Measurements from ENCODE around the gene MDFI.

The MDFI gene, protein sequence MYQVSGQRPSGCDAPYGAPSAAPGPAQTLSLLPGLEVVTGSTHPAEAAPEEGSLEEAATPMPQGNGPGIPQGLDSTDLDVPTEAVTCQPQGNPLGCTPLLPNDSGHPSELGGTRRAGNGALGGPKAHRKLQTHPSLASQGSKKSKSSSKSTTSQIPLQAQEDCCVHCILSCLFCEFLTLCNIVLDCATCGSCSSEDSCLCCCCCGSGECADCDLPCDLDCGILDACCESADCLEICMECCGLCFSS

GRCh38 chr6:41638002-41638934, at the start of gene MDFI:
TSS of gene MDFI (plus strand) at chr6:41638468. CDS start at chr6:41638750, 282 bp downstream.
- no peak for DNase-seq

DNA sequence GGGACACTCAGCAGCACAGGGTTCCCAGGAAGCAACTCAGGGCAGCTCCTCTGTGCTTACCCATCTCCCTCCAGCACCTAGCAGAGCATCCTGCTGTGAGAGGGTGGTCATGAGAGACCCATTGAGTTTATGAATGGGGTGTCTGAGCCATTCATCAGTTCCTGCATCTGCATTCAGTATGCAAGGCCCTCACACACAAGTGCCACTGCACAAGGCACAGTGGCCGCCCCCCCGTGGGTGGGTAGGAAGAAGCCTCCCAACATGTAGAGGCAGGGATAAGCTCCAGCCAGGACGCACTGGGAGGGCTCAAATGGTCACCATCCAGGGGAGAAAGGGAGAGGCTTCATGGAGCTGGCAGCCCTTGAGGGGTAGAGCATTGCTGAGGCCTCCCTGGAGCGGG, 49.0 kb upstream of the MDFI start:
- DNase-seq: no peak

GRCh38 chr6:41589636-41590622, 48.3 kb upstream of the MDFI start:
- DNase-seq: no peak

GRCh38 chr6:41591122-41591521, 47.1 kb upstream of the MDFI start:
- no peak for DNase-seq

- DNase-seq: peak; percentile 71
Observed at GRCh38 chr6:41591859-41592502, 46.3 kb upstream of the MDFI start.

DNA sequence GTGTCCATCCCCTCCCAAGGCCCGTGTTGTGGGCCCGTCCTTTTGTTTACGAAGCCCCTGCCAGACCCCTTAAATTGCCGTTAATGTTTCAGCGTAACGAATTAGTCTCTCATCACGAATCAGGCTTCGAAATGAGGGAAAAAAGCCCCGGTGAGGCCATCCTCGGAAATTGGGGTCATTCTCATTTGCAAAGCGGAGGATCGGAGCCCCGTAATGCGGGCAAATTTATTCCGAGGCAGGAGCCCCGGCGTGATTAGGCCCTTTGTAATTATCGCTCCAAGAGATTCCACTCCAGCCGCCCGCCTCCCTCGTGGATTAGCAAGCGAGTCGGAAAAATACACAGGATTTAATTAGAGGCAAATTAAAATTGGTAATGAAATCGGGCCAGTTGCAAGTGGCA, 44.9 kb upstream of the MDFI start:
- DNase-seq: no peak

GRCh38 chr6:41593839-41594238, 44.4 kb upstream of the MDFI start:
- DNase-seq: no peak

DNA sequence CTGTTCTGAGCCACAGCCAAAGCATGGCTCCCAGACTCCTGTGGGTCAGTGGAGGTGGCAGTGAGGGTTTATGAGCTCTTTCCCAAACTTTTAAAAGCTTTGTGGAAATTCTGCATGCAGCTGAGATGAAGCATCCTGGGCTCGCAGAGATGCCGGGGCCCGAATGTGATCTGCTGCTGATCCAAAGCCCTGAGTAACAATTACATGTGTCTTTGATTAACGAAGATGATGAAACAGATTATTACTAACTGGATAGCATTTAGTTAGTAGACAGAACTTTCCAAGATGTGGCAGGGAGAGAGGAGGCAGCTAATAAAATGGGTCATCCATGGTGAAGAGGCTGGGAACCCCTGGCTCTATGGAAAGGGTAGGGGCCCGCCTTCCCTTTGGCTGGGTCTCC, 43.9 kb upstream of the MDFI start:
- DNase-seq: no peak

DNA sequence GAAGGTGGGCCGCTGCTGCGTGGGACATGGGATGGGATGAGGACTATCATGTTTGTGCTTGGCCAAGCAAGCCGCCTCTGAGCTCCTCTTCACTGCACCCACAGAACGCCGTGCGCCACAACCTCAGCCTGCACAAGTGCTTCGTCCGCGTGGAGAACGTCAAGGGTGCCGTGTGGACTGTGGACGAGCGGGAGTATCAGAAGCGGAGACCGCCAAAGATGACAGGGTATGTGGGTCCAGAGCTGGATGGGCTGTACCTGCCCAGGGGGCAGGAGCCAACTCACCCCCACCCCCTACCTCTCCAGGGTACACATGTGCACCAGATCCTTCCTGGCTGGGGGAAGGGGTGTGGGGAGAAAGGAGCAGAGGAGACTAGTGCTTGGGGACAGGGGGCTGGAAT, 43.5 kb upstream of the MDFI start:
- DNase-seq: no peak

DNA sequence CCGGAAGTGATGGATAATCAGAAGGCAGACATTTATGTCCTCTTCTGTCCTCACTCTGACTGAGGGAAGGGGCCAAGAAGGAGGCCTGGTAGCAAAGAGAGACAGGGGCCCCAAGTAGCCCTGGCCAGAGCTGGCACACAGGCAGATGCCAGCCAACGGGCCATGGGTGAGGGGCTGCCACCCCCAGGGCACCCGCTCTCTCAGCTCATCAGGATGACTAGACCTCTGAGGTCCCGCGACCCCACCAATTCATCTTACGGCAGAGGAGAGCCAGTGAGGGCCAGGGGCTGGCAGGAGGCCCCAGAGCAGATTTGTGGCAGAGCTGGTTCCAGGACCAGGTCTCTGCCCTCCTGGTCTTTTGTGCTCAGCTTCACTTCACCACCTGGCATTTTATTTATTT, 43.1 kb upstream of the MDFI start:
- no peak for DNase-seq

DNA sequence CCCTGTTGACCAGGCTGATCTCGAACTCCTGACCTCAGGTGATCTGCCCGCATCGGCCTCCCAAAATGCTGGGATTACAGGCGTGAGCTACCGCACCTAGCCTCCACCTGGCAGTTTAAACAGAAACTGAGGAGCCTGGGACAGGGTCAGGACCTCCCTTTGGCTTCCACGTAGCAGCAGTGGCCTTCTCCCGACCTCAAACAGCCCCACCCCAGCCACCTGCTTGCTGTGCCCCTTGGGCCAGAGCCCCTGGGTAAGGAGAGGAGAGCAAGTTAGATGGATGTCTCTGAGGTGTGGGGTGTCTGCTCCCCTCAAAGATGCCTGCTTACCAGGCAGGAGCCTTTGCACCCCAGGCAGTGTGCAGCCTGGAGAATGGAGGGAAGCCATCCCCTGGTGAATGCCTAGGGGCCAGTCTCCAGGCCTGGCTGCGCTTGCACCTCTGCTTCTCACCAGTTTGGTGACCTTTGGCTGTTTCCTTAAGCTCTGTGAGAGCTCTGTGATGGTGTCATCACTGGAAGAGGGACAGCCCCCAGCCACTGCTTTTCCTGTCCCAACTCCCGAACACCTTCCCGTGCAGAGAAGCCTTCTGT, 42.1 kb upstream of the MDFI start:
- DNase-seq: no peak

GRCh38 chr6:41596807-41597206, 41.5 kb upstream of the MDFI start:
- DNase-seq: no peak

DNA sequence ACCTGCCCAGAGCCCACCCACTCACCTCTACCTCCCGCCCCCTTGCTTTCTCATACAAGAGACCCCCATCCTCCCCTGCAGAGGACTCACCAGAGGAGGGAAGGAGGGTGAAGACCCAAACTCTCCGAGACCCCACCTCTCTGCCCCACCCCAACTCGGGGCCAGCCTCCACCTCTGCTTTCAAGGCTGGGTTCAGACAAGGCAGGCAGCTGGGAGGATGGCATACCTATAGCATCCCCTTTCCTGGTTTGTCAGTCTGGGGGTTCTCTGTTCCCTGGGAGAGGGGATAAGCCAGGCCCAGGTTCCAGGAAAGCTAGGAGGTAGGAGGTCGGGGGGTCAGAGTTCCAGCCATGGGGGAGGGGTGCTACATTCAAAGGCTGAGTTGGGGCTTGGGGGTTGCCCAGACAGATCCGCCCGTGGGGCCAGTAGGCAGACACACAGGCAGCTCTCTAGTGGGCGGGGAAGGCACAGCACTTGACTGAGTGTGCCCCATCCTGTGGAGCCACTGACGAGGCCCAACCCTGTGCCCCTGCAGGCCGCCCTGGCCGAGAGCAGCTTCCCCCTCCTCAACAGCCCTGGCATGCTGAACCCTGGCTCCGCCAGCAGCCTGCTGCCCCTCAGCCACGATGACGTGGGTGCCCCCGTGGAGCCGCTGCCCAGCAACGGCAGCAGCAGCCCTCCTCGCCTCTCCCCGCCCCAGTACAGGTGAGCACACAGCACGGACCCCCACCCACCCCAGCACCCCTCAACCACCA, 40.8 kb upstream of the MDFI start:
- no peak for DNase-seq

DNA sequence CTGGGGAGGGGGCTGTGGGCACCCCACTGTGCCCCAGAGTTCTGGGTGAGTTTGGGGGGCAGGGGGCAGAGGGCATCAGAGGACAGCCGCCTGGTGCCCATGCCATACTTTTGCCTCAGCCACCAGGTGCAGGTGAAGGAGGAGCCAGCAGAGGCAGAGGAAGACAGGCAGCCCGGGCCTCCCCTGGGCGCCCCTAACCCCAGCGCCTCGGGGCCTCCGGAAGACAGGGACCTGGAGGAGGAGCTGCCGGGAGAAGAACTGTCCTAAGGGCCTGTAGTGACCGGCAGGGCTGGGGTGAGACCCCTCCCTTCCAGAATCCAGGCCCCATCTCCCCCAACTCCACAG, 39.6 kb upstream of the MDFI start:
- DNase-seq: no peak

GRCh38 chr6:41599015-41599851, 39.0 kb upstream of the MDFI start:
- no peak for DNase-seq

GRCh38 chr6:41599852-41600445, 38.3 kb upstream of the MDFI start:
- DNase-seq: no peak

DNA sequence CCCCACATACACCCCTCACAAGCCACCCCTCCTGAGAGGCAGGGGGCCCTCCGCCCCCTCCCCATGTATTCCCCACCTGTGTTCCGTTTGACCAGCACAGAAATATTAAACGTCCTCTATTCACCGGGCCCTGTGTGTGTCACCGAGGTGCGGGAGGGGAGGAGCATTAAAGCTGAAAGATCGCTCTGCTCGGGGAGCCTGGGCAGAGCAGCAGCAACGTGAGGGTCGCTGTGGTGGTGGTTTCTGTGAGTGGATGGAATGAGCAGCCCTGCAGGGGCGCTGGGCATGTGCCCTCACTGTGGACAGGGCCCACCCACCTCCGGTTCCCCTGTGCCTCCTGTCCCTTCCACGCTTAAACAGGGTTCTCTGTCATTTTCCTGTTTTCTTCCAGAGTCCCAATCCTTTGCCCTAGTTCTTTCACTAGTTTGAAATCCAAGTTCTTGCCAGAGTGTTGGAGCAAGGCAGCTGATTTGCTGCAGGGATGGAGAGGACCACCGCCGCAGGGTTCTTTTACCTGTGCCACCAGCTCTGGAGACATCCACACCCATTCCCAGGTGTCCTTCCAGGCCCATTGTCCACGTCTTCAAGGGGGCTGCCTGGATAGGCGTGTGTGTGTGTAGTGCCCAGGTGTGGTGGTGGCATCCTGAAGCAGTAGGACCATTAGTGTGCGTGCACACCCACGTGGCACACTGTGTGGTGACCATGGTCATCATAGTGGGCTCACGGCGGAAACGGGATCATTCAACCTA, 37.6 kb upstream of the MDFI start:
- no peak for DNase-seq

DNA sequence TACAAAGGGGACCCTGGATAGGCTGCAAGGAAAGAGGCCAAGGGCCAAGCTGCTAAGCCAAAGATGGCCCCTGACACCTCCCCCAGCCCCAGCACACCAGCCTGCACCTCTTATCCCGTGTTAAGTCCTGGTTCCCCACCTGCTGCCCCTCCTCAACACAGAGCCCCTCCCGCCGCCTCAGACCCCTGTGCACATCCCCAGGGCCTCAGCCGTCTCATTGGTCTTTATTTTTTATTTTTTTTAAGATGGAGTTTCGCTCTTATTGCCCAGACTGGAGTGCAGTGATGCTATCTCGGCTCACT, 37.1 kb upstream of the MDFI start:
- DNase-seq: no peak

GRCh38 chr6:41602422-41602743, 35.9 kb upstream of the MDFI start:
- DNase-seq: no peak
